GM12801 (cell line): ENCODE measurements around the gene SORCS1.

ENCODE experiments used
- CTCF ChIP-seq: IDR thresholded peaks from one replicate; pipeline ENCODE4 v1.5.1; 2011; ENCODE audit warnings: control low read depth; ENCODE audit not compliant: insufficient read length; ENCODE audit errors: extremely low read depth

Gene SORCS1

GRCh38 chr10:107010531-107010930 lies 154.0 kb downstream of the SORCS1 start:
- no peak for TF ChIP-seq CTCF

GRCh38 chr10:107004362-107004761 lies 160.1 kb downstream of the SORCS1 start:
- TF ChIP-seq CTCF, result no peak

GRCh38 chr10:107002068-107002467 lies 162.4 kb downstream of the SORCS1 start:
- no peak for TF ChIP-seq CTCF

DNA sequence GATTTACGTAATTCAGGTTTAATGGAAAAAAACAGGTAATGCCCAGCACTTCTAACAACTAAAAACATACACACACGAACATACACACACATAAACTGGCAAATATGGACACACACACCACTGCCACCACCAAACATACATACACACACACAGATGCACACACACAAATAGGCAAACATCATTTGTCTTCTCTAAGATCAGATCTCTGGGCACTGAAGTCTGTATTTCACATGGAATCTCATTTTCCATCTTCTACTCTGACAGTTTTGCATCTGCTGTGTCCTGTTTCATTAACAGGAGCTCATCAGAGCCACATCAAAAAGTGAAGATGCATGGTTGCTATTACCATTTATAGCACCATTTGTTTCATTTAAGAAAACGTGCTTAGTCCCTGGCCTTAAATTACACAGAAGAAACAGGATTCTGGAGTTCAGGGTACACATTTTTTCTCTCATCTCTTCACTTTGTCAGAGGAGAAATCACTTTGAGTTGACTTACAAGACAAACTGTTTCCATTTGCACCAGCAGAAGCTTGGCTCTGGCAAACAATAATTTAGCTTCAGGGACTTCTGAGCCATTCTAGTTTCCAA lies 165.3 kb downstream of the SORCS1 start:
- TF ChIP-seq CTCF, result no peak

DNA sequence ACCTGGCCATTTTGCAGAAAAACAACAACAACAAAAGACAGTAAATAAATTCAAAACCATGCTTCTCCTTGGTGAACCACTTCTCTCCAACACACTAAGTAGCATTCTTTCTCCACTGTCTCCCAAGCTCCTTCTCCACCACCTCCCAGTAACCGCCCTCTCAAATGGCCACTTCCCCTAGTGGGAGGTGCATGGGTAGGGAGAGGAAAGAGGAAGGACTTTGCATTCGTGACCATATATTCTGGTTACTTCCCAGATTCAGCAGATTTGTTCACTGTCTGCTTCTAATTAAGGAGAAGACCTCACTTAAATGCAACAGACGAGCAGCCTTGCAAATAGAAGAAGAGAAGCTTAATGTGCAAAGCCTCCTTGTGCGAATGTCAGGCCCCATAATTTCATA lies 166.8 kb downstream of the SORCS1 start:
- no peak for TF ChIP-seq CTCF

- no peak for TF ChIP-seq CTCF
Observed at GRCh38 chr10:106996510-106996909, 168.0 kb downstream of the SORCS1 start.

DNA sequence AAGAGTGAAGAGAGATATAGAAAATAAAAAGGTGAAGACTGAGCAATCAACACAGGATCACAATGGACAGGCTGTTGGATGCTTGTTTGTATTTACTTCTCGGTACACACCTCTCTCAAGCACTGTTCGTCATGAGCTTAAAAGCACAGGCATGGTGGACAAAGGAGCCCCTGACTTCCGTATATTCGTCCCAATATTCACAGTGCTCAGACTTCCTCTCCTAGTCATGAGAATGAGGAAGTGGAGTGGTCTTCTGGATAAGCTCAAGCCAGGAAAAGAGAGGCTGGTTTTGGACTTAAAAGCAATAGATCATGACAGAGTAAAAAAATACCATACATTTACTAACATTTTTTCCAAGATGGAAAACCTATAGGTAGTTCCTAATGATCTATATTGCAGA lies 172.5 kb downstream of the SORCS1 start:
- no peak for TF ChIP-seq CTCF
